ENCODE data around the gene TLE3. TPM values are rescaled to one million over a fixed set of nuclear protein-coding genes. Genes with fewer than 3 reads are reported as not detected.

The TLE3 gene
- total RNA-seq, 6 experiments from 2014 or later: 6.0 to 17.6 (median 13.8) TPM

DNA sequence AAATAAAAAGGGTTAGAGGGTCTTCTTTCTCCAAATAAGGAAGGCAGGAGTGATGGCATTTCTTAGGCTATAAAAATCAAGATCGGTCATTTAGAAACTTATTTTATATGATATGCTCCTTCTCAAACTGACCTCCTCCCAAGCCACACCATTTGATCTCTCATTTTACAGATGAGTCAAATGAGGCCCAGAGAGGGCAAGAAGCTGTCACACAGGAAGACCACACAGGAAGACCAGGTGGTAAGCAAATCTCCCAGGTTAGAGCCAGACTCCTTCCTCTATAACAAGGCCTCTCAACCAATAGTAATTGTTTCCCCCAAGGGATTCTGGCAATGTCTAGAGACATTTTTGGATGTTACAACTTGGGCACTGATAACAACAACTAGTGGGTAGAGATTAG is 13.8 kb downstream of the TLE3 start:
- H3K9me3 Mint-ChIP-seq: no peaks in the 10 kb centered on the region
- no peak for DNase-seq
- H3K36me3 Mint-ChIP-seq (ENCODE audit: low read depth): peaks cover 18% of the 10 kb centered on the region
- no peak for TF ChIP-seq CTCF (IDR thresholded peaks at IDR 0.05)
- H3K27ac Mint-ChIP-seq: no peak overlapping the region
- no peak overlapping the region for H3K4me3 Mint-ChIP-seq
- H3K4me1 Mint-ChIP-seq (ENCODE audit: low read depth): peaks cover 2% of the 10 kb centered on the region
- no peaks in the 10 kb centered on the region; the same call in 1 of the 2 replicates for H3K27me3 Mint-ChIP-seq (ENCODE audit: insufficient read depth)

DNA sequence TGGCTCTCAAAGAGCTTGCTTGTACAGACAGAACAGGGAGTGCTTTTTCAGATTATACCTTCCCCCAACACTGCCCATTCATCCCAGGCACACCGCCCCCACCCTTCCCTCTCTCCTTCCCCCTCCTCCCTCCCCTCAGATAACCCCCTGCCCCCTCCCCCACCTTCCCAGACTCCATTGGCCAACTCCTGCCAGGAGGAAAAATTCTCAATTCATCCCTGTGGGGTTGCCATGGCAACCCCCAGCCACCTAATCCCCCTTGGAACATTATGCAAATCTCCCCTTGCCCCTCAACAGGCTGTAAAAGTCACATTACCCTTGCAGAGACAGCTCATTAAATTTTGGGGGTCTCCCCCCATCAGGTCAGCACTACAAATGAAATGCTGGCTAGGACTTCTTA is 14.3 kb downstream of the TLE3 start:
- Mint-ChIP-seq H3K9me3 (no peaks in the 10 kb centered on the region), H3K36me3 (ENCODE audit: low read depth) (peaks cover 18% of the 10 kb centered on the region), H3K27ac (no peak overlapping the region), H3K4me1 (ENCODE audit: low read depth) (no peaks in the 10 kb centered on the region), H3K4me3 (no peak overlapping the region), H3K27me3 (ENCODE audit: insufficient read depth) (no peaks in the 10 kb centered on the region; the same call in 1 of the 2 replicates)
- DNase-seq: no peak
- TF ChIP-seq CTCF (IDR thresholded peaks at IDR 0.05): no peak

- H3K27me3 Mint-ChIP-seq (ENCODE audit: insufficient read depth): peaks cover 3% of the 10 kb centered on the region
- no peak for DNase-seq
- H3K4me1 Mint-ChIP-seq (ENCODE audit: low read depth): no peaks in the 10 kb centered on the region
- H3K4me3 Mint-ChIP-seq: no peak overlapping the region
- peaks cover 25% of the 10 kb centered on the region for H3K36me3 Mint-ChIP-seq (ENCODE audit: low read depth)
- H3K27ac Mint-ChIP-seq: no peak overlapping the region
- TF ChIP-seq CTCF (IDR thresholded peaks at IDR 0.05): no peak
- H3K9me3 Mint-ChIP-seq: no peaks in the 10 kb centered on the region
Observed at GRCh38 chr15:70082281-70082900, 15.3 kb downstream of the TLE3 start.

DNA sequence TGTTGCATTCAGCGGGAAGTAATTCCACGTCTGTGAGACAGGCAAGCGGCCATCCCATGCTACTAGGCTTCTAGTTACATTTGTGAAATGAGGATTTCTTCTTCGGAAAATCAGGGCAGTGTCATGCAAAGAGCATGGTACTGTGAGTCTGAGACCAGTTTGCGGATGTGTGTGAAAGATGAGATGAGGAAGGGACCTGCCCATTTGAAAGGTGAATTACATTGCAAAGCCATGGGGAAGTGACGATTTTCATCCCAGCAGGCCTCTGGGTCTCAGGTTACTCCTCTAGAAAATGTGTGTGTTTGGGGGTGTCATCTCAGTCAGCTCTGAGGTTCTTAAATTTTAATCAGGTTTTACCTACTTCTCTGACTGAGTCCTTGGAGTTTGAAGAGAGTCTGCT is 16.1 kb downstream of the TLE3 start:
- H3K27me3 Mint-ChIP-seq (ENCODE audit: insufficient read depth): peaks cover 3% of the 10 kb centered on the region
- no peak overlapping the region for H3K4me3 Mint-ChIP-seq
- no peaks in the 10 kb centered on the region for H3K4me1 Mint-ChIP-seq (ENCODE audit: low read depth)
- H3K36me3 Mint-ChIP-seq (ENCODE audit: low read depth): peaks cover 24% of the 10 kb centered on the region
- DNase-seq: no peak
- H3K27ac Mint-ChIP-seq: no peak overlapping the region
- TF ChIP-seq CTCF (IDR thresholded peaks at IDR 0.05): no peak
- H3K9me3 Mint-ChIP-seq: no peaks in the 10 kb centered on the region

GRCh38 chr15:70080347-70080746 is 17.4 kb downstream of the TLE3 start:
- H3K36me3 Mint-ChIP-seq (ENCODE audit: low read depth): peaks cover 16% of the 10 kb centered on the region
- no peaks in the 10 kb centered on the region for H3K4me1 Mint-ChIP-seq (ENCODE audit: low read depth)
- H3K4me3 Mint-ChIP-seq: no peak overlapping the region
- TF ChIP-seq CTCF (IDR thresholded peaks at IDR 0.05): no peak
- DNase-seq: no peak
- H3K27me3 Mint-ChIP-seq (ENCODE audit: insufficient read depth): peaks cover 3% of the 10 kb centered on the region
- no peaks in the 10 kb centered on the region for H3K9me3 Mint-ChIP-seq
- H3K27ac Mint-ChIP-seq: no peak overlapping the region

Measured in HFFc6 (cell line).